NOMO-1 (cell line): ENCODE data around the gene NAV3.
A peak's percentile ranks its signal among the peaks of the same experiment; 100 is the strongest.
"Not testable (repeated sequence)": the region's sequence is repeated elsewhere in the genome, so short reads cannot be mapped to it uniquely, and the experiment has no call there.

Experiments
- DNase-seq, 2 experiments: peaks; one replicate each; lab custom pipeline; 2025; ENCODE audit not compliant: unreplicated experiment in 2 of 2; lab: John Stamatoyannopoulos, UW

The NAV3 gene

GRCh38 chr12:78101113-78101876, 270.6 kb downstream of the NAV3 start:
- no peak for DNase-seq

- no peak for DNase-seq
Measured at GRCh38 chr12:78101946-78102635, 271.4 kb downstream of the NAV3 start.

GRCh38 chr12:78102801-78103200, 272.1 kb downstream of the NAV3 start:
- DNase-seq = not testable (repeated sequence)

GRCh38 chr12:78115889-78116288, 285.2 kb downstream of the NAV3 start:
- DNase-seq = peak; percentile 16 to 44

- no peak for DNase-seq
Measured at GRCh38 chr12:78118036-78118435, 287.3 kb downstream of the NAV3 start.

- no peak for DNase-seq
Measured at GRCh38 chr12:78118486-78118885, 287.8 kb downstream of the NAV3 start.

- no peak for DNase-seq
Measured at GRCh38 chr12:78119351-78119918, 288.7 kb downstream of the NAV3 start.

- DNase-seq = peak in 1 of 2 experiments; percentile 12
Measured at GRCh38 chr12:78120306-78120705, 289.6 kb downstream of the NAV3 start.

- DNase-seq = peak in 1 of 2 experiments; percentile 74
Measured at GRCh38 chr12:78120866-78121560, 290.3 kb downstream of the NAV3 start.

- DNase-seq = no peak
Measured at GRCh38 chr12:78121969-78122610, 291.4 kb downstream of the NAV3 start.

- no peak for DNase-seq
Measured at GRCh38 chr12:78128211-78128610, 297.5 kb downstream of the NAV3 start.

GRCh38 chr12:78143717-78144116, 313.0 kb downstream of the NAV3 start:
- no peak for DNase-seq

- DNase-seq = no peak
Measured at GRCh38 chr12:78145398-78145797, 314.7 kb downstream of the NAV3 start.

- peak in 1 of 2 experiments; percentile 49 for DNase-seq
Measured at GRCh38 chr12:78146365-78146772, 315.7 kb downstream of the NAV3 start.

GRCh38 chr12:78149459-78149858, 318.8 kb downstream of the NAV3 start:
- no peak for DNase-seq

- no peak for DNase-seq
Measured at GRCh38 chr12:78155546-78155945, 324.9 kb downstream of the NAV3 start.

- no peak for DNase-seq
Measured at GRCh38 chr12:78156751-78157150, 326.1 kb downstream of the NAV3 start.

- no peak for DNase-seq
Measured at GRCh38 chr12:78157199-78157598, 326.5 kb downstream of the NAV3 start.

- peak in 1 of 2 experiments; percentile 30 for DNase-seq
Measured at GRCh38 chr12:78164154-78164553, 333.5 kb downstream of the NAV3 start.

- DNase-seq = no peak
Measured at GRCh38 chr12:78167510-78167909, 336.8 kb downstream of the NAV3 start.

GRCh38 chr12:78171061-78171460, 340.4 kb downstream of the NAV3 start:
- DNase-seq = no peak
